ENCODE results near the gene ZNF337.
"Not testable (repeated sequence)": the region's sequence is repeated elsewhere in the genome, so short reads cannot be mapped to it uniquely, and the experiment has no call there.

Gene ZNF337

GRCh38 chr20:25696371-25697131, at the start of gene ZNF337:
Gene ZNF337, minus strand, starts transcription at chr20:25696853. Its CDS starts 10,436 bp downstream, at chr20:25686417.
- DNase-seq: peak; percentile 74 to 96 (median 91)

GRCh38 chr20:25745738-25746137, 49.1 kb upstream of the ZNF337 start:
- no peak for DNase-seq

- no peak for DNase-seq
These were observed 48.4 kb upstream of the ZNF337 start for GRCh38 chr20:25745100-25745499.

- peak in 2 of 56 donors; percentile 2 to 12 for DNase-seq
These were observed 47.6 kb upstream of the ZNF337 start for GRCh38 chr20:25744261-25744660.

GRCh38 chr20:25741088-25741487, 44.4 kb upstream of the ZNF337 start:
- no peak for DNase-seq

- DNase-seq: no peak
These were observed 43.1 kb upstream of the ZNF337 start for GRCh38 chr20:25739615-25740320.

- no peak for DNase-seq
These were observed 41.5 kb upstream of the ZNF337 start for GRCh38 chr20:25738198-25738597.

- DNase-seq: no peak
These were observed 37.2 kb upstream of the ZNF337 start for GRCh38 chr20:25733903-25734302.

- no peak for DNase-seq
These were observed 34.2 kb upstream of the ZNF337 start for GRCh38 chr20:25730862-25731261.

GRCh38 chr20:25726357-25726756, 29.7 kb upstream of the ZNF337 start:
- DNase-seq: no peak

- no peak for DNase-seq
These were observed 29.0 kb upstream of the ZNF337 start for GRCh38 chr20:25725639-25726038.

GRCh38 chr20:25723975-25724374, 27.3 kb upstream of the ZNF337 start:
- no peak for DNase-seq

- DNase-seq: no peak
These were observed 23.6 kb upstream of the ZNF337 start for GRCh38 chr20:25720285-25720684.

GRCh38 chr20:25718896-25719809, 22.5 kb upstream of the ZNF337 start:
- DNase-seq: not testable (repeated sequence)

GRCh38 chr20:25707695-25708094, 11.0 kb upstream of the ZNF337 start:
- no peak for DNase-seq

- no peak for DNase-seq
These were observed 10.1 kb upstream of the ZNF337 start for GRCh38 chr20:25706793-25707192.

- no peak for DNase-seq
These were observed 9.2 kb upstream of the ZNF337 start for GRCh38 chr20:25705830-25706351.

- DNase-seq: not testable (repeated sequence)
These were observed 7.7 kb upstream of the ZNF337 start for GRCh38 chr20:25704303-25704702.

GRCh38 chr20:25700835-25701234, 4.2 kb upstream of the ZNF337 start:
- DNase-seq: not testable (repeated sequence)

- no peak for DNase-seq
These were observed 3.3 kb upstream of the ZNF337 start for GRCh38 chr20:25699914-25700313.

- no peak for DNase-seq
These were observed 436 bp upstream of the ZNF337 start for GRCh38 chr20:25697132-25697446.
